KMS-11 (cell line): ENCODE measurements around the gene LLGL1.

Experiments
- H2AFZ ChIP-seq: fragments of 200-600 bp; sonication (generic); 2 replicates; pipeline ENCODE4 v1.6.1; 2016; ENCODE audit warnings: antibody characterized with exemption, mixed run types, low read depth
- H3K27ac ChIP-seq: fragments of 200-600 bp; sonication (generic); 2 replicates; pipeline ENCODE4 v1.6.1; 2016; ENCODE audit warnings: mild to moderate bottlenecking, mixed run types
- H3K27me3 ChIP-seq: fragments of 200-600 bp; sonication (generic); 2 replicates; pipeline ENCODE4 v1.6.1; 2017; ENCODE audit warnings: mild to moderate bottlenecking, low read depth, mixed run types, moderate library complexity; ENCODE audit not compliant: insufficient read depth
- H3K36me3 ChIP-seq: fragments of 200-600 bp; sonication (generic); 2 replicates; pipeline ENCODE4 v1.6.1; 2017; ENCODE audit warnings: mild to moderate bottlenecking, mixed run types; ENCODE audit not compliant: insufficient read depth
- H3K4me1 ChIP-seq: fragments of 200-600 bp; sonication (generic); 2 replicates; pipeline ENCODE4 v1.6.1; 2016; ENCODE audit warnings: mild to moderate bottlenecking, low read depth, mixed run types; ENCODE audit not compliant: poor library complexity, severe bottlenecking
- H3K4me2 ChIP-seq: fragments of 200-600 bp; sonication (generic); 2 replicates; pipeline ENCODE4 v1.7.0; 2016; ENCODE audit warnings: mild to moderate bottlenecking, mixed run types
- H3K4me3 ChIP-seq: fragments of 200-600 bp; sonication (generic); IDR thresholded peaks from 2 replicates; pipeline ENCODE4 v1.6.1; 2017; ENCODE audit warnings: low read depth, low read length, mixed read lengths; ENCODE audit not compliant: insufficient read depth
- H3K79me2 ChIP-seq: fragments of 200-600 bp; sonication (generic); 2 replicates; pipeline ENCODE4 v1.6.1; 2016; ENCODE audit warnings: low read depth, mixed run types; ENCODE audit not compliant: insufficient read depth
- H3K9ac ChIP-seq: fragments of 200-600 bp; sonication (generic); 2 replicates; pipeline ENCODE4 v1.6.1; 2016; ENCODE audit warnings: mild to moderate bottlenecking, mixed run types
- H4K20me1 ChIP-seq: fragments of 200-600 bp; sonication (generic); 2 replicates; pipeline ENCODE4 v1.6.1; 2016; ENCODE audit warnings: mild to moderate bottlenecking, mixed run types; ENCODE audit not compliant: insufficient read depth
- CTCF ChIP-seq: fragments of 200-600 bp; sonication (generic); conservative IDR thresholded peaks from 2 replicates; pipeline ENCODE4 v1.6.1; 2017; ENCODE audit warnings: low read depth, mild to moderate bottlenecking, antibody characterized with exemption, low read length, moderate library complexity, mixed read lengths

The LLGL1 gene

GRCh38 chr17:18182978-18183333, 42.5 kb upstream of the LLGL1 start:
- Histone ChIP-seq H2AFZ (peak overlapping the region; percentile 75), H3K27me3 (no peaks in the 10 kb centered on the region), H3K27ac (peak overlapping the region; percentile 97), H4K20me1 (no peaks in the 10 kb centered on the region; the same call in 1 of the 2 replicates), H3K4me1 (peaks cover 37% of the 10 kb centered on the region), H3K4me2 (peak overlapping the region; percentile 68), H3K4me3 (no peak overlapping the region), H3K9ac (peak overlapping the region; percentile 89), H3K79me2 (peaks cover 34% of the 10 kb centered on the region), H3K36me3 (no peaks in the 10 kb centered on the region)
- TF ChIP-seq CTCF = no peak

- TF ChIP-seq CTCF = no peak
- Histone ChIP-seq H3K4me2 (peak within 1 kb of the TSS; percentile 92), H3K9ac (peak within 1 kb of the TSS; percentile 89), H3K27me3 (no peaks in the 10 kb centered on the region), H3K27ac (peak within 1 kb of the TSS; percentile 97), H3K4me3 (no peak within 1 kb of the TSS), H3K4me1 (peaks cover 40% of the 10 kb centered on the region), H2AFZ (peak within 1 kb of the TSS; percentile 75), H3K36me3 (no peaks in the 10 kb centered on the region), H3K79me2 (peaks cover 40% of the 10 kb centered on the region), H4K20me1 (no peaks in the 10 kb centered on the region; the same call in 1 of the 2 replicates)
These were observed 41.9 kb upstream of the LLGL1 start, which contains the start of gene ALKBH5 for GRCh38 chr17:18183334-18184142. Gene ALKBH5 (plus strand): TSS chr17:18183828. CDS start chr17:18184244, 416 bp downstream.

- H3K4me2 ChIP-seq = peak overlapping the region; percentile 92; the same call in 1 of the 2 replicates
- peaks cover 47% of the 10 kb centered on the region for H3K79me2 ChIP-seq
- H3K27ac ChIP-seq = peak overlapping the region; percentile 97; the same call in 1 of the 2 replicates
- TF ChIP-seq CTCF = no peak
- H2AFZ ChIP-seq = peak overlapping the region; percentile 75; the same call in 1 of the 2 replicates
- H4K20me1 ChIP-seq = no peaks in the 10 kb centered on the region; the same call in 1 of the 2 replicates
- peaks cover 40% of the 10 kb centered on the region for H3K4me1 ChIP-seq
- H3K4me3 ChIP-seq = no peak overlapping the region
- H3K27me3 ChIP-seq = no peaks in the 10 kb centered on the region
- peak overlapping the region; percentile 89; the same call in 1 of the 2 replicates for H3K9ac ChIP-seq
- H3K36me3 ChIP-seq = no peaks in the 10 kb centered on the region
These were observed 41.0 kb upstream of the LLGL1 start for GRCh38 chr17:18184143-18185031.

GRCh38 chr17:18185391-18185790, 40.0 kb upstream of the LLGL1 start:
- H3K36me3 ChIP-seq = no peaks in the 10 kb centered on the region
- no peak overlapping the region for H2AFZ ChIP-seq
- H3K4me1 ChIP-seq = peaks cover 40% of the 10 kb centered on the region
- no peaks in the 10 kb centered on the region for H3K27me3 ChIP-seq
- peak overlapping the region; percentile 89; the same call in 1 of the 2 replicates for H3K9ac ChIP-seq
- no peak overlapping the region for H3K4me3 ChIP-seq
- peaks cover 54% of the 10 kb centered on the region for H3K79me2 ChIP-seq
- H4K20me1 ChIP-seq = no peaks in the 10 kb centered on the region; the same call in 1 of the 2 replicates
- TF ChIP-seq CTCF = no peak
- no peak overlapping the region for H3K27ac ChIP-seq
- H3K4me2 ChIP-seq = peak overlapping the region; percentile 92
